ENCODE data around the gene CPN2.

- TF ChIP-seq, protein P1, sequence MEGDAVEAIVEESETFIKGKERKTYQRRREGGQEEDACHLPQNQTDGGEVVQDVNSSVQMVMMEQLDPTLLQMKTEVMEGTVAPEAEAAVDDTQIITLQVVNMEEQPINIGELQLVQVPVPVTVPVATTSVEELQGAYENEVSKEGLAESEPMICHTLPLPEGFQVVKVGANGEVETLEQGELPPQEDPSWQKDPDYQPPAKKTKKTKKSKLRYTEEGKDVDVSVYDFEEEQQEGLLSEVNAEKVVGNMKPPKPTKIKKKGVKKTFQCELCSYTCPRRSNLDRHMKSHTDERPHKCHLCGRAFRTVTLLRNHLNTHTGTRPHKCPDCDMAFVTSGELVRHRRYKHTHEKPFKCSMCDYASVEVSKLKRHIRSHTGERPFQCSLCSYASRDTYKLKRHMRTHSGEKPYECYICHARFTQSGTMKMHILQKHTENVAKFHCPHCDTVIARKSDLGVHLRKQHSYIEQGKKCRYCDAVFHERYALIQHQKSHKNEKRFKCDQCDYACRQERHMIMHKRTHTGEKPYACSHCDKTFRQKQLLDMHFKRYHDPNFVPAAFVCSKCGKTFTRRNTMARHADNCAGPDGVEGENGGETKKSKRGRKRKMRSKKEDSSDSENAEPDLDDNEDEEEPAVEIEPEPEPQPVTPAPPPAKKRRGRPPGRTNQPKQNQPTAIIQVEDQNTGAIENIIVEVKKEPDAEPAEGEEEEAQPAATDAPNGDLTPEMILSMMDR (IDR thresholded peaks at IDR 0.05): no peak
- no peak for TF ChIP-seq POLR2A (IDR thresholded peaks at IDR 0.05)
These were observed 21.0 kb downstream of the CPN2 start for GRCh38 chr3:194330160-194330559.
